Stimulated activated CD4-positive, alpha-beta T cell treated with anti-CD3 and anti-CD28 coated beads, Interleukin-2, amount 100 ng/mL, for 48 hours (primary cell): Measurements from ENCODE around the gene ATG7.
"Not testable (repeated sequence)": the region's sequence is repeated elsewhere in the genome, so short reads cannot be mapped to it uniquely, and the experiment has no call there.

Experiments used
- DNase-seq, 2 donors: peaks; one replicate each; pipeline ENCODE4 v3.0.0-alpha.2; 2020

Gene ATG7

DNA sequence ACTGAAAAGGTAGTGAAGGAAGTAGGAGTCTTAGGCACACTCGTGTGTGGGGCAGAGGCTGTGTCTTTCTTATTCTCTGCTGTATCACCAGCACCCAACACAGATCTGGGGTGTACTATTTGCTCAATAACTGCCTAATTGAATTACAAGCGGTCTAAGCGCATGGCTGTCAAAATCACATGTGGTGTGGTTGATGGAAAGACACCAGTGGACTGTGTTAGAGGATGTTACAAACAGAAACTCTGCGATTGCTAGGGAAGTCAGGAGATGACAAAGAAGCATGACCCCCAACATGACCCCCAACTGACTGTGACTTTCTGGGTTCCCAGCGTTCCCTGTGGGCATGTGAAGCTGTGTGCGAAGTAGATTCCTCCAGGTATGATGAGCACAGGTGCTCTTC, 32.0 kb downstream of the ATG7 start:
- DNase-seq, result no peak

DNA sequence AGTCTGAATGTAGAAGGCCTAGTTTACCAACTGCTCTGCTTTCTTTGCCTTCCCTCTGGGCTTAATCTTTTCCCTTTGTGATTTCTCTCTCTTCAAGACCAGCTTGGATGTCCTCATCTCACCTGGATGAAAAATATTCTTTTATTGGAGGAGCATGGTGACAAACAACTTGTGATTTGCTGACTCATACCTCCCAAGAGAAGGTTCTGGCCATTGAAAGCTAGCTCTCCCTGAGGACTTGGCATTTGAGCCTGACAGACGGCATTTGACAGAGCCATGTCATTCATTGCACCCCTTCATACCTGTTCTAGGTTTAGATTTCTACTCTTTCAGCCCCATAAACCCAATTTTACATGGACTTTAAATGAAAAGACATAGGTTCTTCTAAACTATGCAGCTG, 33.3 kb downstream of the ATG7 start:
- DNase-seq, result no peak

DNA sequence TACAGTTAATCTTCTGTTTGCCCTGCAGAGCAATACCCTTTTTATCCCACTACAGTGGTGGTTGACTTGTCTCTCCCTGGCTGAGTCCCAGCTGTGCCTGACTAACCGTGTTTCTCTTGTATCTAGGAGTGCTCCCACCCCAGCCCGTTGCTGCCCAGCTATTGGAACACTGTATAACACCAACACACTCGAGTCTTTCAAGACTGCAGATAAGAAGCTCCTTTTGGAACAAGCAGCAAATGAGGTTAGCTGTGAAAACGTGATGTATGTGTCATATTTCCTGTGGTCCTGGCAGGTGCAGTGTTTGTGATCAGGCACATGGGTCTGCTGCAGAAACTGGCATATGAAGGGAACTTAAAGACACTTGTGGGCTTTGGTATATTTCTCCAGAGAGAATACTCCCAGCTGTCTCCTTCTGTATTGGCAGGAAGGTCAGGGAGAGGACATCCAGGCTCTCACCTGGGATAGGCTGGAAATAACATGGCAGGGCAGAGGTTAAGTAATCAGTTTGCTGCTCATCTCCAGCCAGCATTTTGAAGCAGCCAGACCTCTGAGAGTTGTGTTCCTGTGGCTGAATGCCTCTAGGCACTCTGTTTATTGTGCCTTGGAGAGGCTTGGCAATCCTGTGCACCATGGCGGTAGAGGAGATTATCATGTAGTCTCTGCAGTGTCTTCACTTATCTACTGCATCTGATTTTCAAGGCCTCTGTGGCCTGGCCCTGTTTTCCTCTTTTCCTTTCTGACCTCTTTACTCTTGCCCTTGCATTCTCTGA, 34.8 kb downstream of the ATG7 start:
- peak in 1 of 2 donors; percentile 12 for DNase-seq

DNA sequence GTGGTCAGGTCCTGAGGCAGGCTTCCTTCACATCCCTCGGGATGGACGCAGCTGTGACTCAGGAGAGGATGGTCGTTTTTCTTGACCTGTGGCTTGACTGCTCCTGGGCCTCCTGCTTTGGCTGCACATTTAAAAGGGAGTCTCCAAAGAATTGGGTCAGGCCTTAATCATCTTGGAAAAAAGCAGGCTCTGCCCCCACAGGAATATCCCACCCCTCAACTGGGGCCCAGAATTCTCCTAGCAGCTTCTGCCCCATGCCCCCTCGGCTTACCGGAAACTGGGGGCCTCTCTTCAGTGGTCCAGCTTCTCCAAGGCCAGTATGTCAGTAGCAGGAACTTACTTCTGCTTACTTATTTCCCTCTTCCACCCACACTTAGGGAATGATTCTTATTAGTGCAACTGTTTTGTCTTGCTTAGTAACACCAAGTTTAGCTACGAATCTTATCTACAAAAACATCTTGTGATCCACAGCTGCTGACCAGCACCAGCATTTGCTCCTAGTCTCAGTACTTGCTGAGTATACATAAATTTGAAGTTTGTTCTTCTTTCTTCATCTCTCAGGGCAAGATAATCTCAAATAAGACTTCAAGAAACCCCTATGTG, 35.7 kb downstream of the ATG7 start:
- DNase-seq, result no peak

DNA sequence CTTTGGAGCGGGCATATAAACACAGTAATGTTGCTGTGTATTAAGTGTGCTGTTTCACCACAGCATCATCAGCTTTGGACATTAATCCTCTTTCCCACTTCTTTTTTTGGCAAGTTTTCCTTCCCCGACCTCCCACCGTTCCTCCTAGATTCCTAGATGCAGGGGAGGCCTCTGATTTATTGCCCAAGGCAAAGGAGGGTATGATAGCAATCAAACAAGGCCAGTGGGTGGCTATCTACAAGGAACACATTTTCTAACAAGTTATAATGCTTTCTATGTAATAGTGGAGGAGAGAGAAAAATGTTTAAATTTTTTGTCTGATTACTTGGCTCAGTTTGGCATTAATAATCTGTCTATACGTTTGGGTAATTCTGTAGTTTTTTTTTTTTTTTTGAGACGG, 38.1 kb downstream of the ATG7 start:
- DNase-seq, result no peak

DNA sequence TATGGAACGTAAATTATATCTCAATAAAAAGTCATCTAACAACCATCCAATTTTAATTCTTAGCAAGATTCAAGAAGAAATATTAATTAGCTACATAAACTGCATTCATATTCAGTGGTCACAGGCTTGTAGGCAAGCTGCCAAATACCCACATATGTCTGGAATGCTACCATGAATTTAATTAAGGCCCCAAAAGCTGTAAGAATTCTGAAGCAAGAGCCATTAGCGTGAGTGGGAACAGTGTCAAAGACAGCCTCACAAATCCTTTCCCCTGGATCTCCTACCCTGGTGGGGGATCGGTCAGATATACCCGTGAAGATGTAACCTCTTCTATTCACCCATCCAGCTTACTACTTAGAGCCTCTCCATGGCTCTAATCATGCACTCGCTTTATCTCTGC, 40.0 kb downstream of the ATG7 start:
- no peak for DNase-seq

DNA sequence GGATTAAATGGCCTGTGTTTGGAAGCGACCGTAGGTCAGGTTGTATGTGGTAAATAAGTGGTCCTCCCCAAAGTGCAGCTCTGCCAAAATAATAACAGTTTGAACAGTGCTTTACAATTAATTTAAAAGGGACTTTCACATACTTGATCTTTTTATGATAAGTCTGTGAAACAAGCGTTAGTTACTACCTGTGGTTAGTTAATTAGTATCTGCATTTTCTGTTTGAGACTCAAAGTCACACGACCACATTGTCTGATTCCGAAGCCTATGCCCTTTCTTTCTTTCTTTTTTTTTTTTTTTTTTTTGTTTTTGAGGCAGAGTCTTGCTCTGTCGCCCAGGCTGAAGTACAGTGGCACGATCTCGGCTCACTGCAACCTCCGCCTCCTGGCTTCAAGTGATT, 45.1 kb downstream of the ATG7 start:
- DNase-seq, result no peak

DNA sequence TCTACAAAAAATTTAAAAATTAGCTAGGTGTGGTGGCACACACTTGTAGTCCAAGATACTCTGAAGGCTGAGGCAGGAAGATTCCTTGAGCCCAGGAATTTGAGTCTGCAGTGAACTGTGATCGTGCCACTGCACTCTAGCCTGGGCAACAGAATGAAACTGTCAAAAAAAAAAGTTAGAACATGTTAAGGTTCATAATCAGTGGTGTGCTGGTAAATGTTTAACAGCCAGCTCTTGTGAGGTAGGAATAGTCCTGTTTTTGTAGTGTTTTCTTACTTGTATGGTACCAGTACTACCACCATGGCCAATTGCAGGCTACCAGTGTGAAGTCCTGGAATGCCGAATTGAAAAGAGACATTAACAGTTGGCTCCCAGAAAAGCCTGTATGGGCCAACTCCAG, 50.7 kb downstream of the ATG7 start:
- no peak for DNase-seq

DNA sequence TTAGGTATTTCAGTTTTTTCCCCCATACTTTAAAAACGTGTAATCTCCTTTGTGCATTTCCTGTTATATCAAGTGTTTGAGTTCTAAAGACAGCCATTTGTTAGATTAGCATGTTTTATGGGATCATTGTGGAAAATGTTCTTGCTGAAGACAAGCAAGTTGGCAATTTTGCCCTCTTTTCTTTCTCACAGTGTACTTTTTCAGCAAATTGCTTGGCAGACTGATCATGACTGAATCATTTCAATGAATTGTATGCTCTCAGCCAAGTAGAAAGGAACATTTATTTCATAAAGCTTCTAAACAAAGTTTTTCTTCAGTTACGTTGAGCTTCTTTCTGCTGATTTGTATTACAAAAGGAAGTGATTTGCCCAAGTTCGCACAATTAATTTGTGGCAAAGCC, 51.6 kb downstream of the ATG7 start:
- DNase-seq, result no peak

DNA sequence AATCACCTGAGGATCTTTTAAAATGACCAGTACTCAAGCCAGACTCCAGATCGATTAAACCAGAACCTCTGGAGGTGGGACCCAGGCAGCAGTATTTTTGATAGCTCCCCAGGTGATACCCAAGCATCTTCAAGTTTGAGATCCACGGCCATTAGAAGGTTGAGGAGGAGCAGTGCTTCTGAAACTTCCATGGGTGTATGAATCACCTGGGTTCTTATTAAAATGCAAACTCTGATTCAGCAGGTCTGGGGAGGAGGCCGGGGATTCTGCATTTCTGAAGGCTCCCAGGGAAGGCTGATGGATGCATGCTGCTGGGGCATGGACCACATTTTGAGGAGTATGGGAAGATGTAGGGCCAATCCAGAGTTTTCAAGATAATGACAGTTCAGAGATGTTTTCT, 55.4 kb downstream of the ATG7 start:
- no peak for DNase-seq

DNA sequence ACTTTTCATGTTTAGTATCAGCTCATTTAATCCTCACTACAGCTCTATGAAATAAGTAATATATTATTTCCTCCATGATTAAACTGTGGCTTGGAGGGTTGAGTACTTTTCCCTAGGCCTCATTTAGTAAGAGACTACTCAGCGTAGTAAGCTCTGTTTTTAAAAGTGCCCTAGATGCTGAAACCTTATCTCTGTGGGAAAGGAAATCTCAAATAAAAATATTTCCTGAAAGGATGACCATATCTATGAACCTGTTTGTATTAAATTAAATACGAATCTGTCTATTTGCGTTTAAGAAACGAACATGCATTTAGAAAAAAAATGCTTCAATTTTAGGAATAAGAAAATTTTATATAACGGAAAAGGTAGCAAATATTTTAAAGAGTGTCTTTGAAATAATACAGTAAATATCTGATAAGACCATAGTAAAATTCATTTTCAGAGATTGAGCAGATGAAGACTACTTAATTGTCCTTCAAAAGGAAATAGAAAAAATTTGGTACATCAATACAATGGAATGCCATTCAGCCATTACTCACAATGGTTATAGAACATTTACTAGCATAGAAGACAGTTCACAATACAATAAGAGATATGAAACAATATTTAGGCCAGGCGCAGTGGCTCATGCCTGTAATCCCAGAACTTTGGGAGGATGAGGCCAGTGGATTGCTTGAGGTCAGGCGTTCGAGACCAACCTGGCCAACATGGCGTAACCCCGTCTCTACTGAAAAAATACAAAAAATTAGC, 56.2 kb downstream of the ATG7 start:
- no peak for DNase-seq

DNA sequence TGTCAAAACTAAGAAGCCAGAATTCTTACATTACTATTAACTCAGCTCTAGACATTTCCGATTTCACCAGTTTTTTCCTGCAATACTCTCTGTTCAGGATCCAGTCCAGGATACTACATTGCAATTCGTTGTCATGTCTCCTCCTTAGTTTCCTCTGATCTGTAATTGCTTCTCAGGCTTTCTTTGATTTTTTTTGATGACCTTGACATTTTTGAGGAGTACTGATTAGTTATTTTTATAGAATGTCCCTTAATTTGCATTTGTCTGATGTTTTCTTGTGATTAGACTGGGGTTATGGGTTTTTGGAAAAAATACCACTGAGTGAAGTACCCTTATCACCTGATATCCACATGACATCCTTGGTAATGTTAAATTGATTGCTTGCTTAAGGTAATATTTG, 57.6 kb downstream of the ATG7 start:
- no peak for DNase-seq

DNA sequence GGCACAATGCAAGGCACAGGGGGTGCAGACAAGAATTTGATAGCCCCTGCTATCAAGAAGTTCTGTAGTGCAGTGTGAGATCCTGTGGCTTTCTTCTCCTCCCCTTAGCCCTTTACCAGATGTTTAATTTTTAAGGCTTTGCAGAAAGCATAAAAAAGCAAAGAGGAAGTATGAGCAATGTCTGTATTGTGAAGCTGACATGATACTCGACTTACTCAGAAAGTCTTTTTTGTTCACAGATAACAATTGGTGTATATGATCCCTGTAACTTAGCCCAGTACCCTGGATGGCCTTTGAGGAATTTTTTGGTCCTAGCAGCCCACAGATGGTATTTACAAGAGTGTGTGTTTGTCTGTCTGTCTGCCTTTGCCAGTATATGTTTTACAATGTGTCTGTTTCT, 58.9 kb downstream of the ATG7 start:
- DNase-seq, result no peak

DNA sequence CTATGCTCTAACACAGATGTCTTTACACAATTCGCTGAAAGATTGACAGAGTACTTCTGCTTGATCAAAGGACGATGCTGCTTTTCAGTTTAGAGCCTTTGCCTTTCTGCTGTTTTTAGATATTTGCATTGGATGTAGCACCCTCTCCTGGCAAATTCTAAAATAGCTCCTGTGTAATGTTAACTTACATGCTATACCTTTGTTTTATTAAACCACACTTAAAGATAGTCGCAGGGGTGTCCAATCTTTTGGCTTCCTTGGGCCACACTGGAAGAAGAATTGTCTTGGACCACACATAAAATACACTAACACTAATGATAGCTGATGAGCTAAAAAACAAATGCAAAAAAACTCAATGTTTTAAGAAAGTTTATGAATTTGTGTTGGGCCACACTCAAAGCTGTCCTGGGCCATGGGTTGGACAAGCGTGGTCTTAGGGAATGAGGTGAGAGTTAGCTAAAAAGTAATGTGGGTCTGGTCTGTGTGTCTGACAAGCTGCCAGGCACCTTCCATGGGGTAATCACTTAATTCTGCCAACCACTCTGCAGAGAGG, 62.9 kb downstream of the ATG7 start:
- DNase-seq, result peak in 1 of 2 donors; percentile 5

DNA sequence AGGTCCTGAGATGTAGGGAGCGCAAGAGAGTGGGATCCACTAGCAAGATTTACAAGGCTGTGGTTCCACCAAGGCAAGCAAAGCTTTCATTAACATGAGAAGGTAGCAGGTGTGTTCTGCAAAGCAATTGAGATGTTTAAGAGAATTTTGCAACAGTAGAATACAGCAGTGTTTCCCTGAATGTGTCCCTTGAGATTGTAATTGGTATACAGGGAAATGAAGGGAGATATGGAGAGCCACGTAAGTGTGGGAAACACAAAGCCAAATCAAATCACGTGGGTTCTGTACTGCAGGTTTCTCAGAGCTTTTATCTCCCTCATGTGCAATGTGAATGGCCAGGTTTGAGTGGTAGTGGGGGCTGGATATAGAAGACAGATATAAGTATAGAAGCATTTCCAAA, 67.3 kb downstream of the ATG7 start:
- no peak for DNase-seq

DNA sequence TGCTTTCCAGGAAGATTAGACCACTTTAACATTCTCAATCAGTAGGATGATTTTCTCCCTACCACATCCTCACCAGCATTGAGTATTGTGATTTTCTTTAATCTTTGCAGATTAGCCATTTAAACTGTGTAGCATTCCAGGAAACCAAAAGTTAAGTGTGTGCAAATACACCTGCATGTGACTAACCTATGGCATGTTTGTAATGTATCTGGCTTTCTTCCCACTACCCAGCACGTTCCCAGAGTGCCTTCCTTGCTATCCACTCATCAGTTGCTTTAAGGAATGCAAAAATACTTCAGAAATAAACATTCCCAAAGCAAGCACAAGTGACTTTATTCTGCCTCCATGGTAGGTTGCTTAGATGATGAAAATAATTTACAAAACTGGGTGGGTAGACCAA, 74.2 kb downstream of the ATG7 start:
- DNase-seq, result no peak

DNA sequence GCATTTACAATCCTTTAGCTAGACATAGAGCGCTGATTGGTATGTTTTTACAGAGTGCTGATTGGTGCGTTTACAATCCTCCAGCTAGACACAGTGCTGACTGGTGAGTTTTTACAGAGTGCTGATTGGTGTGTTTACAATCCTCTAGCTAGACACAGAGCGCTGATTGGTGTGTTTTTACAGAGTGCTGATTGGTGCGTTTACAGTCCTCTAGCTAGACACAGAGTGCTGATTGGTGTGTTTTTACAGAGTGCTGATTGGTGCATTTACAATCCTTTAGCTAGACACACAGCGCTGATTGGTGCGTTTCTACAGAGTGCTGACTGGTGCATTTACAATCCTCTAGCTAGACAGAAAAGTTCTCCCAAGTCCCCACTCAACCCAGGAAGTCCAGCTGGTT, 76.7 kb downstream of the ATG7 start:
- not testable (repeated sequence) for DNase-seq

DNA sequence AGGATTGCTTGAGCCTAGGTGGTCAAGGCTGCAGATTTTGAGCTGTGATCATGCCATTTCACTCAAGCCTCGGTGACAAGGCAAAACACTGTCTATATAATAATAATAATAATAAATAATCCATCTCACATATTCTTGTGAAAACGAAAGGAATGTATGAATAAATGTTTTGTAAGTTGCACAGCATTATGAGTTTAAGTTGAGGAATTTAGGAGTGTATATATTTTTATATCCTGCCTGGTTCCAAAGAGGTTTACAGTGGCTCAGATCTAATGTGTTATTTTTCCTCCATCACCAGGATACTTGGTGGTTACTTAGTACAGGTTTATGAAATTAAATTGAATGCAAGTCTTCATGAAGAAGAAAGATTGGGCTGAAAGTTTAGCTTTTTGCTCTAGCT, 77.2 kb downstream of the ATG7 start:
- no peak for DNase-seq

DNA sequence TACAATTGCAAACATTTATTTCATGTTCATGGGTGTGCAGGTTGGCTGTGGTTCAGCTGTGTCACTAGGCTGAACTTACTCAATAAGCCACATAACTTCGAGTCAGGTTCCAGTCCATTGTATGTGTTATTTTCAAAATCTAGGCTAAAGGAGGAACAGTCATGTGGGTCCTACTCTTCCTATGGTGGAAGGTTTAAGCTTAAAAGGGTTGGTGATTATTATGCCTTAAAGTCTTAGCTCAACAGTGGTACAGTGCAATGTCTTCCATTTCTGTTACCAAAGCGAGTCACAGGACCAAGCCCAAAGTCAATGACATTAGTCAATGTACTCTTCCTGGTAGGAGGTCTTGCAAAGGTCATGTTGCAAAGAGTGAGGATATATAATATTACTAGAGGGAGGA, 78.2 kb downstream of the ATG7 start:
- DNase-seq, result no peak

DNA sequence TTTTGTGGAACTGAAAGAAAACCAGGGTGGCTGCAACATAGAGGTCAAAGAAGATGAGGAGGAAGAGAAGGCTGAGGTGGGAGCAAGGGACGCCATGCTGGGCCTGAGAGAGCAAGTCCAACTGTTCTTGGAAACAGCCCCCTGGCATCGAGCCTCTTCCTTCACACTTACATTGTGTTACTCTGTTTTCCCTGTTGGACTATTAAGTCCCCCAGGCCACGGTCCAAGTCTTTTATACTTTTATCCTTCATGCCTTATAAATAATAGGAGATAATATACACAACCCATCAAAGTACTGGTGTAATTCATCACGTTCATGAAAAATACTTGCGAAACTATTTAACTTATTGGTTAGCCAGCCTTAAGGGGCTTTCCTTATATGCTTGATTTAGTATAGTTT, 79.3 kb downstream of the ATG7 start:
- DNase-seq, result no peak

DNA sequence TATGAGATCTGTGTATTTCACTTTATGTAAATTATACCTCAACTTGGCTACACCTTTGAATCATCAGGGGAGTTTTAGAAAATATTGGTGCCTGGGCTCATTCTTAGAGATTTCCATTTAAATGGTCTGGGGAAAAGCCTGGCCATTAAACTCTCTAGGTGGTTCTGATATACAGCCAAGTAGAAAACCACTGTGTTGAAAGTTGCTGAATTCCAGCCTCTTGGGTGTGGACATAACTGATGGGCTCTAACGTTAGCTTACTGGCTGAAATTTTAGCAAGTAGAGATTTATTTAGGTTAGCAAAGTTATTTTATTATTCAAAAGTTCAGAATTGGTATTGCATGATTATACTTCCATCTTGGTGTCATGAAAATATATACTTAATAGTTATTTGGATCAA, 84.1 kb downstream of the ATG7 start:
- DNase-seq, result no peak

DNA sequence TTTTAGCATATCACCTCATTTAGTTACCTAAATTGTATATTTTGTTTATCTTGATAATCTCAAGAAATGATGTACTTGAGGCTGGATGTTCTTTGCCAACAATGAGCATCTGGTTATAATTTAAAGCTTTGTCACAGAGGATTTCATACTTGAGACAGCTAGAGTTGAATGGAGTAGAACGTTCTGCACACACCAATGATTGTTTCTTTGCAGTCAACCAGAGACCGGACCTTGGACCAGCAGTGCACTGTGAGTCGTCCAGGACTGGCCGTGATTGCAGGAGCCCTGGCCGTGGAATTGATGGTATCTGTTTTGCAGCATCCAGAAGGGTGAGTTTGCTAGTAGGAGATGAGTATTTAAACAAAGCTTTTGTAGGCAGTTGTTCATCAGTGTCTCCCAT, 90.4 kb downstream of the ATG7 start:
- no peak for DNase-seq

DNA sequence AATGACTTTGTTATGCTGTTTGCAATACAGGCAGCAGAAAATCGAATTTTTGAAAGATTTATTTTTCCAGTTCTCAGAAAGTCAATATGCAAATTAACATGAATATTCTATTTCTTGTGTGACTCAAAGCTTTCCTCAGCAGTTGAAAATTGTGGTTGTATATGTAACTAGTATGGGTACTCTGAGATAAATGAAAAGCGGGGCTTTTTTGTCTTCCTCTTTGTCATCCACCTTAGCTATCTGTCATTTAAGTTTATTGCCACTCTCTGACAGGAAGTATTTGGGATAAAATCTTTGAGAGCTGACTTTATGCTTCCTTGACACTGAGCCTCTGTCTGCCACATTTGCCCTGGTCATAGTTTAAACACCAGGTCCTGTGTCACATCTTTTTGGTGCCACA, 91.5 kb downstream of the ATG7 start:
- no peak for DNase-seq

DNA sequence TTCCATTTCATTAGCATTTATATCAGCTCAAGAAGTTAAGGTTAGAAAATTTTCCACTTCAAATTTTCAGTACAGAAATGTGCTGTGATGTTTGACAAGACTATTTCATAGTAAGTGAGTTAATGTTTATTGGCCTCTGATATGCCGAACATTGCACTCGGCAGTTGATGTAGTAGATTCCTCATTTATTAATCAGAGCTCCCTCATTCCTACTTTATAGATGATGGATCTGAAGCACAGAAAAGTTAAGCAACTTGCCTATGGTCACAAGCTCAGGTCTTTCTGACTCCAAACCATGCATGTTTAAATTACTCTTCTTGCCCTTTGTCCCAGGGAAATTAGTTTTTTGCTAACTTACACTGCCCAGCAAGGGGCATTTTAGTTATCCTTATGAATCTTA, 92.0 kb downstream of the ATG7 start:
- no peak for DNase-seq
